Keratinocyte (primary cell): ENCODE measurements around the gene PLP1. TPM values are rescaled to one million over a fixed set of nuclear protein-coding genes. Genes with fewer than 3 reads are reported as not detected.

ENCODE experiments used
- DNase-seq: peaks from one replicate; pipeline ENCODE4 v3.0.0-alpha.2; 2011; ENCODE audit warnings: low read depth, missing footprints, low spot score
- FAIRE-seq: peaks from 2 replicates; lab custom pipeline; 2011; peaks lifted over from hg19 to GRCh38; lab: Jason Lieb, UNC
- H2AFZ ChIP-seq: 2 replicates; pipeline ENCODE4 v1.6.0; 2012; ENCODE audit warnings: low read length, control low read depth, inconsistent platforms; ENCODE audit not compliant: control insufficient read depth
- H3K27ac ChIP-seq: 2 replicates; pipeline ENCODE4 v1.5.1; 2011; ENCODE audit warnings: low read length; ENCODE audit not compliant: control insufficient read depth, insufficient read depth
- H3K27me3 ChIP-seq: 3 replicates; pipeline ENCODE4 v1.6.0; 2011; ENCODE audit warnings: low read length; ENCODE audit not compliant: control insufficient read depth, insufficient read depth; ENCODE audit errors: extremely low read depth
- H3K36me3 ChIP-seq, 2 experiments: 2 replicates in 1 of 2; 3 replicates in 1 of 2; pipeline ENCODE4 v1.5.1; 2011; ENCODE audit warnings: low read length in 2 of 2, mild to moderate bottlenecking in 1 of 2; ENCODE audit not compliant: control insufficient read depth in 2 of 2, insufficient read depth in 2 of 2; ENCODE audit errors: extremely low read depth in 1 of 2
- H3K4me1 ChIP-seq: 3 replicates; pipeline ENCODE4 v1.5.1; 2011; ENCODE audit warnings: low read length; ENCODE audit not compliant: control insufficient read depth, insufficient read depth; ENCODE audit errors: extremely low read depth
- H3K4me2 ChIP-seq: 3 replicates; pipeline ENCODE4 v1.6.0; 2011; ENCODE audit warnings: low read depth, low read length; ENCODE audit not compliant: control insufficient read depth, insufficient read depth; ENCODE audit errors: extremely low read depth
- H3K4me3 ChIP-seq, 3 experiments: fragments of 200-600 bp in 1 of 3; sonication (generic) in 1 of 3; 2 replicates in 2 of 3; 3 replicates in 1 of 3; pipeline ENCODE4 v1.5.1; 2011 to 2016; ENCODE audit warnings: low read length in 3 of 3, mild to moderate bottlenecking in 3 of 3, control low read depth in 2 of 3, inconsistent platforms in 1 of 3, low read depth in 1 of 3, mixed read lengths in 1 of 3, mixed run types in 1 of 3, moderate library complexity in 1 of 3; ENCODE audit not compliant: control insufficient read depth in 2 of 3, insufficient read depth in 2 of 3; ENCODE audit errors: extremely low read depth in 1 of 3
- H3K79me2 ChIP-seq: 2 replicates; pipeline ENCODE4 v1.6.0; 2012; ENCODE audit warnings: low read length; ENCODE audit not compliant: control insufficient read depth, insufficient read depth
- H3K9ac ChIP-seq: 3 replicates; pipeline ENCODE4 v1.6.0; 2011; ENCODE audit warnings: low read length; ENCODE audit not compliant: control insufficient read depth, insufficient read depth; ENCODE audit errors: extremely low read depth
- H3K9me1 ChIP-seq: 3 replicates; pipeline ENCODE4 v1.6.0; 2011; ENCODE audit warnings: low read length; ENCODE audit not compliant: control insufficient read depth, insufficient read depth; ENCODE audit errors: extremely low read depth
- H3K9me3 ChIP-seq: 2 replicates; pipeline ENCODE4 v1.5.1; 2012; ENCODE audit warnings: low read depth, low read length; ENCODE audit not compliant: control insufficient read depth
- H4K20me1 ChIP-seq: 3 replicates; pipeline ENCODE4 v1.6.0; 2011; ENCODE audit warnings: low read length; ENCODE audit not compliant: control insufficient read depth, insufficient read depth; ENCODE audit errors: extremely low read depth
- EZH2 ChIP-seq: IDR thresholded peaks from one replicate; pipeline ENCODE4 v1.6.1; 2012; ENCODE audit warnings: inconsistent platforms, mild to moderate bottlenecking, low read length, moderate library complexity
- dilution Hi-C: fragments of 300-500 bp; cut with MboI; formaldehyde crosslinking; loops from one replicate; pipeline ENCODE4 v1.7.0; 2020; ENCODE audit warnings: low sequenced_read_pairs; ENCODE audit not compliant: extremely low pct_ligation_motif_present
- polyA plus RNA-seq, 5 experiments: library from polyadenylated mRNA; depleted of rRNA in 3 of 5; stranded (reverse) in 3 of 5; stranded (forward) in 1 of 5; unstranded in 1 of 5; fragments of >200 nt; gene quantifications; 1 replicate in 1 of 5; 2 replicates in 3 of 5; 3 replicates in 1 of 5; pipeline versions ENCODE4 v1.2.1 to v1.2.3, GENCODE V29; 2011 to 2012; ENCODE audit warnings: missing spikeins in 2 of 5, low read depth in 1 of 5, low replicate concordance in 1 of 5
- TF ChIP-seq, protein P1 (sequence below), 3 experiments: IDR thresholded peaks in 1 of 3; conservative IDR thresholded peaks in 1 of 3; optimal IDR thresholded peaks in 1 of 3; 2 replicates in 2 of 3; 3 replicates in 1 of 3; pipeline versions ENCODE3 to v1.5.1; 2011; ENCODE audit warnings: low read length in 3 of 3, mild to moderate bottlenecking in 3 of 3, moderate library complexity in 2 of 3, control low read depth in 1 of 3, inconsistent platforms in 1 of 3; ENCODE audit not compliant: insufficient read depth in 2 of 3; ENCODE audit errors: extremely low read depth in 1 of 3

PLP1 gene
- polyA plus RNA-seq, 1 donor (not counting 4 experiments of a cell fraction or from before 2014, with no cell fraction given): not detected

- peak within 1 kb of the TSS; percentile 20 for H3K9ac ChIP-seq
- H3K27ac ChIP-seq: no peak within 1 kb of the TSS
- no peaks in the 10 kb centered on the region for H3K36me3 ChIP-seq
- dilution Hi-C loops: no loop called here
- DNase-seq (no peak), FAIRE-seq (peak; percentile 26)
- peak within 1 kb of the TSS; percentile 27 to 68 (median 59) for H3K4me3 ChIP-seq
- no peaks in the 10 kb centered on the region for H3K9me1 ChIP-seq
- peaks cover 7% of the 10 kb centered on the region for H3K27me3 ChIP-seq
- no peaks in the 10 kb centered on the region for H3K4me1 ChIP-seq
- H3K4me2 ChIP-seq: peak within 1 kb of the TSS; percentile 84
- H3K79me2 ChIP-seq: no peaks in the 10 kb centered on the region
- H4K20me1 ChIP-seq: no peaks in the 10 kb centered on the region
- peak within 1 kb of the TSS; percentile 76 for H2AFZ ChIP-seq
- H3K9me3 ChIP-seq: no peaks in the 10 kb centered on the region
- TF ChIP-seq, protein P1, sequence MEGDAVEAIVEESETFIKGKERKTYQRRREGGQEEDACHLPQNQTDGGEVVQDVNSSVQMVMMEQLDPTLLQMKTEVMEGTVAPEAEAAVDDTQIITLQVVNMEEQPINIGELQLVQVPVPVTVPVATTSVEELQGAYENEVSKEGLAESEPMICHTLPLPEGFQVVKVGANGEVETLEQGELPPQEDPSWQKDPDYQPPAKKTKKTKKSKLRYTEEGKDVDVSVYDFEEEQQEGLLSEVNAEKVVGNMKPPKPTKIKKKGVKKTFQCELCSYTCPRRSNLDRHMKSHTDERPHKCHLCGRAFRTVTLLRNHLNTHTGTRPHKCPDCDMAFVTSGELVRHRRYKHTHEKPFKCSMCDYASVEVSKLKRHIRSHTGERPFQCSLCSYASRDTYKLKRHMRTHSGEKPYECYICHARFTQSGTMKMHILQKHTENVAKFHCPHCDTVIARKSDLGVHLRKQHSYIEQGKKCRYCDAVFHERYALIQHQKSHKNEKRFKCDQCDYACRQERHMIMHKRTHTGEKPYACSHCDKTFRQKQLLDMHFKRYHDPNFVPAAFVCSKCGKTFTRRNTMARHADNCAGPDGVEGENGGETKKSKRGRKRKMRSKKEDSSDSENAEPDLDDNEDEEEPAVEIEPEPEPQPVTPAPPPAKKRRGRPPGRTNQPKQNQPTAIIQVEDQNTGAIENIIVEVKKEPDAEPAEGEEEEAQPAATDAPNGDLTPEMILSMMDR (optimal IDR thresholded peaks at IDR 0.05 in 1 of 3, IDR thresholded peaks at IDR 0.05 in 1 of 3, conservative IDR thresholded peaks at IDR 0.05 in 1 of 3; ENCODE audit: extremely low read depth in 1 of 3, insufficient read depth in 2 of 3, low read length in 3 of 3): no peak
- no peak for TF ChIP-seq EZH2
Observed at GRCh38 chrX:103831803-103832544, 55.3 kb downstream of the PLP1 start, which contains the start of gene RAB9B. Gene RAB9B (minus strand): TSS chrX:103832257. CDS start chrX:103825784, 6,473 bp downstream.

- peaks cover 3% of the 10 kb centered on the region for H3K9me3 ChIP-seq
- TF ChIP-seq, protein P1 (optimal IDR thresholded peaks at IDR 0.05 in 1 of 3, IDR thresholded peaks at IDR 0.05 in 1 of 3, conservative IDR thresholded peaks at IDR 0.05 in 1 of 3; ENCODE audit: extremely low read depth in 1 of 3, insufficient read depth in 2 of 3, low read length in 3 of 3): no peak
- TF ChIP-seq EZH2: no peak
- dilution Hi-C loops: no loop called here
- no peak overlapping the region for H3K9ac ChIP-seq
- H3K36me3 ChIP-seq: no peaks in the 10 kb centered on the region
- no peaks in the 10 kb centered on the region for H3K4me1 ChIP-seq
- FAIRE-seq (no peak), DNase-seq (no peak)
- no peaks in the 10 kb centered on the region for H3K9me1 ChIP-seq
- H4K20me1 ChIP-seq: no peaks in the 10 kb centered on the region
- no peak overlapping the region for H3K4me3 ChIP-seq
- H3K79me2 ChIP-seq: no peaks in the 10 kb centered on the region
- H3K27ac ChIP-seq: no peak overlapping the region
- H2AFZ ChIP-seq: no peak overlapping the region
- no peak overlapping the region for H3K4me2 ChIP-seq
- H3K27me3 ChIP-seq: peaks cover 5% of the 10 kb centered on the region
Observed at GRCh38 chrX:103839404-103839803, 62.8 kb downstream of the PLP1 start.

Other genes with a start within 250 kb of the PLP1 start
- gene TCEAL4, start 191.3 kb upstream of the PLP1 start, polyA plus RNA-seq: 44.3 to 73.1 TPM (median 45.4 TPM) in 3 replicates
- 16.3 to 29.3 TPM (median 28.1 TPM) in 3 replicates for gene TCEAL3, start 168.9 kb upstream of the PLP1 start, polyA plus RNA-seq
- gene TCEAL1, start 147.9 kb upstream of the PLP1 start, polyA plus RNA-seq: 13.6 to 21.5 TPM (median 15.7 TPM) in 3 replicates
- 450 to 659 TPM (median 648 TPM) in 3 replicates for gene MORF4L2, start 90.1 kb upstream of the PLP1 start, polyA plus RNA-seq
- gene TMEM31, start 65.9 kb upstream of the PLP1 start, polyA plus RNA-seq: not detected in 3 replicates
- gene RAB9B, start 55.4 kb downstream of the PLP1 start, polyA plus RNA-seq: 0.23 to 0.28 TPM (median 0.24 TPM) in 3 replicates
- 6.1 to 11.5 TPM (median 7.9 TPM) in 3 replicates for gene TMSB15B, start 185.8 kb downstream of the PLP1 start, polyA plus RNA-seq
- gene H2BW1, start 236.9 kb downstream of the PLP1 start, polyA plus RNA-seq: not detected in 3 replicates